ENCODE measurements around the gene IGFBP2. TPM values are rescaled to one million over a fixed set of nuclear protein-coding genes. Genes with fewer than 3 reads are reported as not detected.

The IGFBP2 gene
- total RNA-seq, 2 experiments from 2014 or later: 123 to 124 TPM

DNA sequence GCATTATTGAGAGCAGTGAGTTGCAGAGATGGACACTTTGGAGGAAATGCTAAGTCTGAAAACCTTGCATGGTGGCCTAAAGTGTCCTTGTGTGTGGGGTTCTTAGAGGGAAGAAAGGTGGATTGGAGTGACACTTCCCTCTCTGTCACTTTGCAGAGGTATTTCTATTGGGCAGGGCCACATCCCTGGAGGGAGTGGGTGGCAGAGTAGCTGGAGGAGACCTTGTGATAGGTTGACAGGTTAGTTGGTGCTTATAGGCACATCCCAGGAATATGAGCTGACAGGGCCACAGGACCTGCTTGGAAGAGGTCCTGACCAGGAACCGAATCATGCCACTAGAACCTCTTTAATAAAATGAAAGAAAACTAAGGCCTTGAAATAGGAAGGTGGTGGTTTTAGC lies 63.1 kb downstream of the IGFBP2 start:
- no peaks in the 10 kb centered on the region for H3K9me3 Mint-ChIP-seq
- ATAC-seq (no peak), DNase-seq (no peak)
- H3K27me3 Mint-ChIP-seq: peaks cover 37% of the 10 kb centered on the region
- POLR2A ChIA-PET: no interaction called here
- no peaks in the 10 kb centered on the region for H3K36me3 Mint-ChIP-seq (ENCODE audit: low read depth)
- H3K4me3 Mint-ChIP-seq: no peak overlapping the region
- peaks cover 19% of the 10 kb centered on the region for H3K4me1 Mint-ChIP-seq (ENCODE audit: low read depth)
- CTCF ChIA-PET: interaction anchor here (0.6 to 1.3 kb wide), 4 partner anchors 11 to 1060 kb away, joined by 3 to 7 read pairs (median 4); no protein-coding TSS in a partner anchor
- no peak overlapping the region for H3K27ac Mint-ChIP-seq
- TF ChIP-seq, protein P1, sequence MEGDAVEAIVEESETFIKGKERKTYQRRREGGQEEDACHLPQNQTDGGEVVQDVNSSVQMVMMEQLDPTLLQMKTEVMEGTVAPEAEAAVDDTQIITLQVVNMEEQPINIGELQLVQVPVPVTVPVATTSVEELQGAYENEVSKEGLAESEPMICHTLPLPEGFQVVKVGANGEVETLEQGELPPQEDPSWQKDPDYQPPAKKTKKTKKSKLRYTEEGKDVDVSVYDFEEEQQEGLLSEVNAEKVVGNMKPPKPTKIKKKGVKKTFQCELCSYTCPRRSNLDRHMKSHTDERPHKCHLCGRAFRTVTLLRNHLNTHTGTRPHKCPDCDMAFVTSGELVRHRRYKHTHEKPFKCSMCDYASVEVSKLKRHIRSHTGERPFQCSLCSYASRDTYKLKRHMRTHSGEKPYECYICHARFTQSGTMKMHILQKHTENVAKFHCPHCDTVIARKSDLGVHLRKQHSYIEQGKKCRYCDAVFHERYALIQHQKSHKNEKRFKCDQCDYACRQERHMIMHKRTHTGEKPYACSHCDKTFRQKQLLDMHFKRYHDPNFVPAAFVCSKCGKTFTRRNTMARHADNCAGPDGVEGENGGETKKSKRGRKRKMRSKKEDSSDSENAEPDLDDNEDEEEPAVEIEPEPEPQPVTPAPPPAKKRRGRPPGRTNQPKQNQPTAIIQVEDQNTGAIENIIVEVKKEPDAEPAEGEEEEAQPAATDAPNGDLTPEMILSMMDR (IDR thresholded peaks at IDR 0.05): no peak
- intact Hi-C loops (cut with micrococcal nuclease): loop anchor here (5.0 kb wide), 1 partner anchor 461 kb away; no protein-coding TSS in a partner anchor

DNA sequence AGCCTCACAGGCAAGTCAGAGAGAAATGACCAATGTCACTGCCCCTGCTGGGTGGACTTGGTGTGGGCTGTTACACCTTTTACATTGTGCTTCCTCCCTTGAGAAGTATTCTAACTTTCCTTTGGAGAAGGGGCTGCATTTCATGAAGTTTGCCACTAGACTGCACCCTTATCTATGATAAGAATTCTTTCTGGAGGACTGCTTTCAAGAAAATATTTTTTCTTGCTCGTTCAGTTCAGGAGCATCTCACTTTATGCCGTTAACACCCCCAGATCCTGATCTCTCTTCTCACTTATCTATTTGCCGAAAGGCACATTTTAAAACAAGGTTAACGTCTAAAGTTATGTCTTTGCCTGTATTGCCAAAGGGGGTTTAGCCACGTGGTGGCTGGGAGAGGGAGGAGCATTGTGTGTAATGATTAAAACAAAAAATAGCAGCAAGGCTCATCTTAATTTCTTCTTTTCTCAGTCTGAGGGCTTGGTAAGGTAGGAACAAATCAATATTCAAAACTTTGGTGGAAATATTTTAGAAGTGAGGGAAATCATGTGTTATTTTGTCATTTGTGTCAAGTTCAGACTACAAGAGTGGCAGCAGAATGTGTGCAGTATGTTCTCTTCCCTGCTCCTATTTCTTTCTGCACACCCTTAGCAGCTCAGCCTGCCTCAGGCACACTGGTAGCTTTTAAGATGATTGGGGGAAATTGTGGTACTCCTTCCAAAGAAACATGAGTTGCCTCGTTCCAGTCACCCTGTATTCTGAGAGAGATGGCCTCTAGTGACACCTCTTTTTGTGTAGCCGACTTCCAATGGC lies 63.7 kb downstream of the IGFBP2 start:
- intact Hi-C loops (cut with micrococcal nuclease): loop anchor here (5.0 kb wide), 1 partner anchor 460 kb away; no protein-coding TSS in a partner anchor
- H3K4me3 Mint-ChIP-seq: no peak overlapping the region
- TF ChIP-seq, protein P1 (IDR thresholded peaks at IDR 0.05): peak; percentile 46
- H3K4me1 Mint-ChIP-seq (ENCODE audit: low read depth): peaks cover 17% of the 10 kb centered on the region
- no peak overlapping the region for H3K27ac Mint-ChIP-seq
- POLR2A ChIA-PET: no interaction called here
- ATAC-seq (no peak), DNase-seq (no peak)
- no peaks in the 10 kb centered on the region for H3K9me3 Mint-ChIP-seq
- CTCF ChIA-PET: interaction anchor here (0.6 to 1.6 kb wide), 7 partner anchors 9 to 1059 kb away, joined by 3 to 7 read pairs (median 4); no protein-coding TSS in a partner anchor
- H3K27me3 Mint-ChIP-seq: peaks cover 34% of the 10 kb centered on the region
- H3K36me3 Mint-ChIP-seq (ENCODE audit: low read depth): no peaks in the 10 kb centered on the region

DNA sequence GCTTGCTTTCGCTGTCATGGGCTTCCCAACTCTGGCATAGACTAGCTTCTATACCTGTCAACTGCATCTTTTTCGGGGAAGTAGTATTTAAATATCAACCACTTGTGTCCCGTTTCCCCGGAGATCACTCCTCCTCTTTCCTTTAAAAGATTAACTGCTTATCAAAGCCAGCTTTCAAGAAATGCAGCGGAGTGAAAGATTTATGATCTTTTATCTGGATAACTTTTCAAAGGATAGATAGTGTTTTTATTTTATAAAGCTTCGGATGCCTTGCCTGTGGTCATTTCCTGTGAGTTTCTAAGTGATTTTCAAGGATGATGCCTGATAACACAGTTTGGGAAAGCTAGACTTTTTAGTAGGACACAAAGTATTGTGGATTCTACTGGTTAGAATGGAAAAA lies 65.1 kb downstream of the IGFBP2 start:
- H3K27ac Mint-ChIP-seq: no peak overlapping the region
- H3K4me3 Mint-ChIP-seq: no peak overlapping the region
- intact Hi-C loops (cut with micrococcal nuclease): loop anchor here (5.0 kb wide), 1 partner anchor 459 kb away; no protein-coding TSS in a partner anchor
- ATAC-seq (no peak), DNase-seq (no peak)
- POLR2A ChIA-PET: interaction anchor here (0.6 to 0.8 kb wide), 2 partner anchors 12 to 999 kb away, joined by 3 read pairs; no protein-coding TSS in a partner anchor
- CTCF ChIA-PET: interaction anchor here (0.7 to 1.6 kb wide), 16 partner anchors 9 to 1025 kb away, joined by 3 to 10 read pairs (median 3); no protein-coding TSS in a partner anchor
- TF ChIP-seq, protein P1 (IDR thresholded peaks at IDR 0.05): no peak
- peaks cover 10% of the 10 kb centered on the region for H3K4me1 Mint-ChIP-seq (ENCODE audit: low read depth)
- peaks cover 36% of the 10 kb centered on the region for H3K27me3 Mint-ChIP-seq
- H3K36me3 Mint-ChIP-seq (ENCODE audit: low read depth): no peaks in the 10 kb centered on the region
- no peaks in the 10 kb centered on the region for H3K9me3 Mint-ChIP-seq

DNA sequence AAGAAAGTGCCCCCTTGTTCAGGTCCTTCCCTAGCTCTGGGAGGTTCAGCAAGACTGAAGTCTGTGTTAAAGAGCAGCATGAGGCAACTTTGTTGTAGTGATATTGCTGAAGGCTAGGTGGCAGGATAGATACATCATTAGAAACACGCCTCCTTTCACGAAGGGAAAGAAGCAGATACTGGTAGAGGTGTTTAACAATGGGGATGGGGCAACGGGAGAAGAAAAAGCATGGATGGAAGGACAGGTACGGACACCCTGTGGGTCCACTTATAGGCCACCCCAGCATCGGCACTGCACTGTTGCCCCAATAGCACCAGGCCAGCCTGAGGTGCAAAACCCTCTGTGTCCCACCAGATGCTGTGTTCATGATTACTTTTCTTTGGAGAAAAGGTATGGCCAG lies 65.7 kb downstream of the IGFBP2 start:
- ATAC-seq: peak; percentile 70
- Mint-ChIP-seq H3K4me1 (ENCODE audit: low read depth) (peaks cover 6% of the 10 kb centered on the region), H3K27ac (no peak overlapping the region), H3K36me3 (ENCODE audit: low read depth) (no peaks in the 10 kb centered on the region), H3K27me3 (peaks cover 30% of the 10 kb centered on the region), H3K9me3 (no peaks in the 10 kb centered on the region), H3K4me3 (no peak overlapping the region)
- peak; percentile 21 for DNase-seq
- CTCF ChIA-PET: interaction anchor here (0.7 to 1.6 kb wide), 14 partner anchors 9 to 1025 kb away, joined by 3 to 10 read pairs (median 3); no protein-coding TSS in a partner anchor
- TF ChIP-seq, protein P1 (IDR thresholded peaks at IDR 0.05): peak; percentile 45
- POLR2A ChIA-PET: interaction anchor here (0.8 kb wide), 1 partner anchor 13 kb away, joined by 3 read pairs; no protein-coding TSS in a partner anchor
- intact Hi-C loops (cut with micrococcal nuclease): loop anchor here (5.0 kb wide), 1 partner anchor 458 kb away; no protein-coding TSS in a partner anchor
